Muscle of leg (tissue), 11 donors: ENCODE measurements around the gene RFFL. TPM values are rescaled to one million over a fixed set of nuclear protein-coding genes. Genes with fewer than 3 reads are reported as not detected.
"Not testable (repeated sequence)": the region's sequence is repeated elsewhere in the genome, so short reads cannot be mapped to it uniquely, and the experiment has no call there.

ENCODE experiments used
- DNase-seq: peaks from one replicate; pipeline ENCODE4 v3.0.0; 2013
- H3K27ac ChIP-seq: one replicate; pipeline ENCODE4 v1.5.1; 2013; ENCODE audit warnings: mild to moderate bottlenecking, low read length, control low read depth
- H3K27me3 ChIP-seq: one replicate; pipeline ENCODE4 v1.6.1; 2013; ENCODE audit warnings: low read length; ENCODE audit not compliant: control insufficient read depth, insufficient read depth
- H3K36me3 ChIP-seq: one replicate; pipeline ENCODE4 v1.6.1; 2013; ENCODE audit warnings: low read length; ENCODE audit not compliant: control insufficient read depth, insufficient read depth
- H3K4me1 ChIP-seq: one replicate; pipeline ENCODE4 v1.6.1; 2013; ENCODE audit warnings: low read length; ENCODE audit not compliant: control insufficient read depth, insufficient read depth
- H3K4me3 ChIP-seq: one replicate; pipeline ENCODE4 v1.5.1; 2013; ENCODE audit warnings: low read length, control low read depth
- H3K9me3 ChIP-seq: replicated peaks from 2 replicates; pipeline ENCODE4 v1.6.1; 2013; ENCODE audit warnings: low read depth, low read length; ENCODE audit not compliant: control insufficient read depth
- WGBS: methylation state at CpG from one replicate; pipeline ENCODE4 v1.1.5; 2013; ENCODE audit warnings: missing lambda C conversion rate; ENCODE audit not compliant: insufficient coverage; 5-methylcytosine and 5-hydroxymethylcytosine counted together
- polyA plus RNA-seq, 8 donors: library from polyadenylated mRNA; unstranded; fragments of 120-200 nt; gene quantifications; one replicate each; pipeline versions ENCODE4 v1.2.1 to v1.2.3, GENCODE V29; 2013; ENCODE audit warnings: inconsistent platforms in 1 of 8, low replicate concordance in 1 of 8; ENCODE audit not compliant: insufficient read length in 8 of 8, insufficient read depth in 1 of 8
- total RNA-seq: library from RNA; stranded (reverse); fragments of 120-200 nt; gene quantifications from one replicate; pipeline ENCODE4 v1.2.4, GENCODE V29; 2013

RFFL gene
- total and polyA plus RNA-seq, 9 donors, result 5.9 to 11.2 (median 8.6) TPM

DNA sequence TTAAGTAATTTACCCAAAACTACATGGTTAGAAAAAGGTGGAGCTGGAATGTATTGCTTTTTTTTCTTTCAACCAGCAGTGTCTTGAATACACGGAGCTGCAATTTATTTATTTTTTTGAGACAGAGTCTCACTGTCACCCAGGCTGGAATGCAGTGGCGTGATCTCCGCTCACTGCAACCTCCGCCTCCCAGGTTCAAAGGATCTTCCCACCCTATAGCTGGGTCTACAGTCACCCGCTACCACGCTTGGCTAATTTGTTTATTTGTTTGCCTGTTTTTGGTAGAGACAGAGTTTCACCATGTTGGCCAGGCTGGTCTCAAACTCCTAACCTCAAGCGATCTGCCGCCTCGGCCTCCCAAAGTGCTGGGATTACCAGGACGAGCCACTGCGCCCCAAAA is 27.2 kb upstream of the RFFL start:
- H3K4me1 ChIP-seq, result peaks cover 13% of the 10 kb centered on the region
- H3K4me3 ChIP-seq, H3K27me3 ChIP-seq, DNase-seq, H3K27ac ChIP-seq, H3K9me3 ChIP-seq, H3K36me3 ChIP-seq: not testable (repeated sequence)
- WGBS, result 95% methylated on average over 5 of the region's 11 CpGs

DNA sequence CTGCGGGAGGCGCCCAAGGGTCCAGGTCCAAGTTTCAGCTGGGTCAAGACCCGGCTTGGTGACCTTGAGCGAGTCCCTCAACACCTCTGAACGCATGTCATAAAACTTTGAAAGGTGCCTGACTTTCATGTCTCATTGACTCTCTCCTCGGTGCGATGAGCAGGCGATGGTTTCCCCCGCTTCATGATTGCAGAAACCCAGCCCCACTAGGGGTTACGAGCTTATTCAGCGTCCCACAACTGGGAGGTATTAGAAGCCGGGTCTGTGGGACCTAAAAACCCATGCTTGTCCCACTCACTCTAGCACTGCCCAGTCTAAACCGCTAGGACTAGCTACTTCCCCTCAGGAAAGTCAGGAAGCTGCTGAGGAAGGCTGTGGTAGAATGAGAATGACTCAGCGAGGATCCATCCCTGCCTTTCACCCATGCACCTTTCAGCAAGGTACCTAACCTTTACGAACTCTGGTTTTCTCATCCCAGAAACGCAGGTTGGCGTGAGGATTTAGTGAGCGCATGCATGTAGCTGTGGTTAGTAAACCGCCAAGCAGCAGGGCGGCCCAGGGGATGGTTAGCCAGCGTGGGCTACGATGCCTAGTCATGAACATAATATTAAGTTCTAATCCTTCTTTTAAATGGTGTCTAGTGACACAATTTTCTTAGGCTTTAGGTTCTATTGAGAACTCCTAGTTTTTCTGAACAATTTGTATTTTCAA is 26.2 kb upstream of the RFFL start:
- peaks cover 13% of the 10 kb centered on the region for H3K4me1 ChIP-seq
- 24% methylated on average over 10 of the region's 22 CpGs for WGBS
- H3K27ac ChIP-seq, result no peak overlapping the region
- H3K36me3 ChIP-seq, result no peaks in the 10 kb centered on the region
- DNase-seq, result peak; percentile 37
- H3K4me3 ChIP-seq, result peak overlapping the region; percentile 41
- no peaks in the 10 kb centered on the region for H3K27me3 ChIP-seq
- no peaks in the 10 kb centered on the region for H3K9me3 ChIP-seq

DNA sequence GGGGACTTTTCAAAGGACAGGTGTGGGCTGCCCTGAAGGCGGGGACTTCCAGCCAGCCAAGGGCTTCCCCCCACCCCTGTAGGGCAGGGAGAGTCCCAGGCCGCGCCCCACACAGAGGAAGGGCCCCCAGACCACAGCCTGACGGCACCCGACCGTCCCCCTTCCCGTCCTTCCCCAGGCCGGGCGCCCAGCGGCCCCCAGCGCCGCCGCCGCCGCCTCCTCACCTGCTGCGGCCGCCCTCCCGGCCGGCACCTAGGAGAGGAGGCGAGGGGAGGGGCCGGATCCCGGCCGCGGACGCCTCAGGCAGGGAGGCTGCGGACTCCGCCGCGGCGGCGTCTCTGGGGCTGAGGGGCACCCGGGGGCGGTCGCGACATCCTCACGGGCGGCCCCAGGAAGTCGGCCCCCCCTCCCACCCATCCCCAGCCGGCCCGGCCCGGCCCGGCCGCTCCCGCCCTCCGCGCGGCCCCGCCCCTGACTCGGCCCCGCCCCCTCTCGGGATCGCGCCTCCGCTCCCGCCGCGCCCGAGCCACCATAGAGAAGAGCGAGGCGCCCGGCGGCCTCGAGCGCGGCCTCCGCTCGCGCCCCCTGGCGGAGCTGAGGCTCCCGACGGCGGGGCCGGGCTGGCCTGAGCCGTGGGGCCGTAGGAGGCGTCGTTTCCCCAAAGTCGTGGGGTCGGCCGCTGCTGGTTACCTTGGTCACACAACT is 25.5 kb upstream of the RFFL start:
- Histone ChIP-seq H3K27me3 (no peaks in the 10 kb centered on the region), H3K9me3 (no peaks in the 10 kb centered on the region), H3K27ac (peak overlapping the region; percentile 69), H3K36me3 (no peaks in the 10 kb centered on the region), H3K4me3 (peak overlapping the region; percentile 82), H3K4me1 (peaks cover 13% of the 10 kb centered on the region)
- WGBS, result under 1% methylated on average over 63 of the region's 80 CpGs
- peak; percentile 94 for DNase-seq

DNA sequence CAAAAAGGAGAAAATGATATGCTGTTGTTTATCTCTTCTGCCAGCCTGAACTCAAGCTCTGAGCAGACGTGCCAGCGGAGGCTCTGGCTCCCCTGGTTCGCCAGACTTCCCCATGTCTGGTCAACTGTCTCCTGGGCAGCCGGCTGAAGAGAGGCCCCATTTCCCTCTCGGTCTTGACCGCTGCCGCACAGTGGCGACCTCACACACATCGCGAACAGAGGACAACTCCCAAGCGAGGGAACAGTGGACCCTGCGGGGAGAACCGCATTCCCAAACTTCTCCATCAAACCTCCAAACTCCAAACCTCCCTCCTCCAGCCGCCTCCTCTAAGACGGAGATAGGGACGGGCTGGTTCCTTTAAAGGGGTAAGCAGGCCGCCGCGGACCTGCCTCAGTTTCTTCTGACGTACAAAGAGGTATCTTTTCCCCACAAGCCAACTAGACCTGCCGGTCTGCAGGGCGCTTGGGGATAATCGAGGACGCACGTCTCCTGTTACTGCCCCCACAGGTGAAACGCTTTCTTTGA is 24.9 kb upstream of the RFFL start:
- no peaks in the 10 kb centered on the region for H3K9me3 ChIP-seq
- 0% methylated on average over 8 of the region's 26 CpGs for WGBS
- peaks cover 13% of the 10 kb centered on the region for H3K4me1 ChIP-seq
- no peaks in the 10 kb centered on the region for H3K36me3 ChIP-seq
- H3K27ac ChIP-seq, result peak overlapping the region; percentile 69
- no peaks in the 10 kb centered on the region for H3K27me3 ChIP-seq
- peak; percentile 64 for DNase-seq
- peak overlapping the region; percentile 82 for H3K4me3 ChIP-seq

DNA sequence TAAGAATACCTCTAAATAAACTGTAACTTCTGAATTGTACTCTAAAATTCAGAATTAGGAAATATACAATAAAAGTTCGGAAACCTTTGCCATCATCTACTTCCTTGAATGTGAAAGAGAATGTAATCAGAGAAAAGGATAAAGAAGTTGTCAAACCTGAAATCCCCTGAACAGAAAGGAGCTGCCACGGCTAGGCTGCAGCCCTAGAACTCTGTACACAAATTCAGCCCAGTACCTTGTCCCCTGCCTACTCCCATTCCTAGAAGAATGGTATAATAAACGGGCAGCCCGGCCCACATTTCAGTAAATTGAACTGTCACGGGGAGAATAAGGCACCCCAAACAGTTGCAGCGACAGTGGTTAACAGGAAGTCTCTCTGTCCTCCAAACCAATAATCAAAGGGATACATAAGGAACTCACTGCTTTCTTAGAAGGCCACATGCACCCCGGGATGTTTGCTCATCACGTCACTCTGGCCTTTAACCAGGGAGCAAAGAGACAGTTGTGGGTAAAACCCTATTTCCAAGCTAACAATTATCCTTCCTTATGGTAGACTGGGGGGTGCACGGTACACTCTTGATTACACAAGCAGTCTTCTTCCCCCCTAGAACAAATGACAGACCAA is 24.3 kb upstream of the RFFL start:
- Histone ChIP-seq H3K4me1 (peaks cover 13% of the 10 kb centered on the region), H3K9me3 (no peaks in the 10 kb centered on the region), H3K36me3 (no peaks in the 10 kb centered on the region), H3K27me3 (no peaks in the 10 kb centered on the region), H3K27ac (peak overlapping the region; percentile 69), H3K4me3 (peak overlapping the region; percentile 82)
- no CpG with 5 or more reads among the region's 9 CpGs for WGBS
- peak; percentile 39 for DNase-seq

DNA sequence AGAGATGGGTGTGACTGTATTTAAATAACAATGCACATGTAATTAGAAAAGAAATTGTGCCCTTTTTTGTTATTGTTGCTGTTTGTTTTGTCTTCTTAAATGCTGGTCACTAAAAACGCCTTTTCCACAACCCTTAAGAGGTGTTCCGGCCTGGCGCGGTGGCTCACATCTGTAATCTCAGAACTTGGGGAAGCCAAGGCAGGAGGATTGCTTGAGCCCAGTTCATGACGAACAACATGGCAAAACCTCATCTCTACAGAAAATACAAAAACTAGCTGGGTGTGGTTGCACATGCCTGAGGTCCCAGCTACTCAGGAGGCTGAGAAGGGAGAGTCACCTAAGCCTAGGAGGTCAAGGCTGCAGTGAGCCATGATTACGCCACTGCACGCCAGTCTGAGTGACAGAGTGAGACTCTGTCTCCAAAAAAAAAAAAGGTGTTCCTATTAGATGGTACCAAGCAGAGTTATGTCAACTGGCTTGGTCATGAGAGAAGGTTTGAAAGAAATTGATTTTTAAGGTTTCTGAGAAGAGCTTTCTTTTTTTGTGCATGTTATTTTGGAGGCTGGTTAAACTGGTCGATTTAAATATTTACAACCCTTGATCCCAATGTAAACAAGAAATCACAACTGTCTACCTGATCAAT is 23.5 kb upstream of the RFFL start:
- no peak for DNase-seq
- Histone ChIP-seq H3K36me3 (no peaks in the 10 kb centered on the region), H3K4me1 (peaks cover 13% of the 10 kb centered on the region), H3K27ac (no peak overlapping the region), H3K27me3 (no peaks in the 10 kb centered on the region), H3K9me3 (no peaks in the 10 kb centered on the region), H3K4me3 (no peak overlapping the region)
- 100% methylated on average over 2 of the region's 8 CpGs for WGBS

- Histone ChIP-seq H3K4me3 (no peak overlapping the region), H3K4me1 (peaks cover 13% of the 10 kb centered on the region), H3K27ac (no peak overlapping the region), H3K9me3 (no peaks in the 10 kb centered on the region), H3K27me3 (no peaks in the 10 kb centered on the region), H3K36me3 (no peaks in the 10 kb centered on the region)
- WGBS, result 96% methylated on average over 7 of the region's 8 CpGs
- no peak for DNase-seq
These were observed 22.7 kb upstream of the RFFL start for GRCh38 chr17:35086164-35086563.

DNA sequence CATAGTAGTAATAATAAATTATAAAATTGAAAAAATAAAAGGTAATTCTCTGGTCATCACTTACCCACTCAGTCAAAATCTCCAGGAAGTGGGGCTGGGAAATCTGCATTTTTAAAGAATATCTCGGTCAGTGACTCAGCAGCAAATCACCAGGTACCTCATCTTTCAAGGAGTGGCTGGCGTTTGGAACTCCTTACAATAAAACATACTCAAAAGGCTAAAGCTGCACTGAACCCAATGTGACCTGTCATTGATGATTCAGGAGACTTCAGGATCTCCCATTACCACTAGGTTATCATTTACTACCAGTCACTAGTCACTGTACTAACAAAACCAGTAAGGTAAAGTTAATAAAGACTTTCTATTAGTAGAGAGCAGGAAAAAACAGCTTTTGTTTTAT is 21.5 kb upstream of the RFFL start:
- H3K36me3 ChIP-seq, result no peaks in the 10 kb centered on the region
- no CpG with 5 or more reads among the region's 2 CpGs for WGBS
- no peaks in the 10 kb centered on the region for H3K27me3 ChIP-seq
- no peak overlapping the region for H3K27ac ChIP-seq
- no peak overlapping the region for H3K4me3 ChIP-seq
- no peak for DNase-seq
- H3K9me3 ChIP-seq, result no peaks in the 10 kb centered on the region
- peaks cover 13% of the 10 kb centered on the region for H3K4me1 ChIP-seq

DNA sequence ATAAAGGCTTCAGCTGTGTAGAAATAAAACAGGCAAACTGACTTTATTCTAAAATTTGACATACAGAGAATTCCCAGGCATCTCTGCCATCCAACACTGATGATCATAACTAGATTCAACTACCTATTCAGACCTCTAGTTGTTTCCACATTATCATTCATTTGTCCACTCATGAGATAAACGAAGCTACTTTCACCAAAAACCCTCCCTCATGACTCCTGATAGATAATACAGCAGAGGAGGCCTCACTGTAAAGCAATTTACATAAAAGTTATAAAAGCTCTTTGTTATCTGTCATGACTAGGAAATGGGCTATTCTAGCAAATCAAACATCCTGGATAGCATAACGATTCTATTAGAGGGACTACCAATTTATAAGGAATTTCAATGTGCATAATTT is 19.6 kb upstream of the RFFL start:
- Histone ChIP-seq H3K36me3 (no peaks in the 10 kb centered on the region), H3K9me3 (no peaks in the 10 kb centered on the region), H3K27ac (no peak overlapping the region), H3K27me3 (no peaks in the 10 kb centered on the region), H3K4me3 (no peak overlapping the region), H3K4me1 (peaks cover 4% of the 10 kb centered on the region)
- no peak for DNase-seq
- no CpG with 5 or more reads among the region's 2 CpGs for WGBS
